B cell (primary cell): ENCODE results near the gene KLK15. TPM values are rescaled to one million over a fixed set of nuclear protein-coding genes. Genes with fewer than 3 reads are reported as not detected.
A peak's percentile ranks its signal among the peaks of the same experiment; 100 is the strongest.
"Not testable (repeated sequence)": the region's sequence is repeated elsewhere in the genome, so short reads cannot be mapped to it uniquely, and the experiment has no call there.

Experiments used
- ATAC-seq: fragments of 200-7000 bp; cut with Tn5 transposase; one replicate; pipeline ENCODE4 v1.10.0; 2021; ENCODE audit warnings: low read depth, mild to moderate bottlenecking, moderate number of reproducible peaks, moderate library complexity
- CTCF ChIA-PET: fragments of 350-600 bp; sonication (Branson Sonifier 250); formaldehyde crosslinking; loops from one replicate; lab custom pipeline; 2021; ENCODE audit warnings: antibody characterized with exemption, inconsistent platforms; lab: Charles Lee
- POLR2A ChIA-PET: fragments of 350-600 bp; sonication (Branson Sonifier 250); formaldehyde crosslinking; loops from one replicate; lab custom pipeline; 2021; ENCODE audit warnings: antibody characterized with exemption; lab: Charles Lee
- DNase-seq: peaks from one replicate; pipeline ENCODE4 v3.0.0; 2013
- H2AFZ ChIP-seq: 2 replicates; pipeline ENCODE4 v1.6.1; 2012; ENCODE audit warnings: mild to moderate bottlenecking, low read depth, low read length; ENCODE audit not compliant: insufficient read depth, poor library complexity, severe bottlenecking
- H3K27ac ChIP-seq, 2 donors: 1 replicate in 1 of 2; 2 replicates in 1 of 2; pipeline ENCODE4 v1.5.1; 2012 to 2013; ENCODE audit warnings: low read length in 2 of 2, mild to moderate bottlenecking in 2 of 2, moderate library complexity in 1 of 2
- H3K27me3 ChIP-seq, 4 experiments: fragments of 200-600 bp in 1 of 4; sonication (generic) in 1 of 4; replicated peaks in 1 of 4; 1 replicate in 2 of 4; 2 replicates in 2 of 4; pipeline versions ENCODE4 v1.6.1 to v1.7.0; 2013 to 2016; ENCODE audit warnings: low read length in 3 of 4, mild to moderate bottlenecking in 2 of 4, mixed read lengths in 1 of 4, moderate library complexity in 1 of 4; ENCODE audit not compliant: insufficient read depth in 4 of 4, control insufficient read depth in 3 of 4; ENCODE audit errors: control extremely low read depth in 1 of 4
- H3K36me3 ChIP-seq, 2 experiments: replicated peaks in 1 of 2; 1 replicate in 1 of 2; 2 replicates in 1 of 2; pipeline versions ENCODE4 v1.6.1 to v1.7.1; 2013; ENCODE audit warnings: low read length in 1 of 2; ENCODE audit not compliant: insufficient read depth in 2 of 2, control insufficient read depth in 1 of 2; ENCODE audit errors: control extremely low read depth in 1 of 2, extremely low read depth in 1 of 2
- H3K4me1 ChIP-seq, 2 donors: fragments of 200-600 bp in 1 of 2; sonication (generic) in 1 of 2; 1 replicate in 1 of 2; 2 replicates in 1 of 2; pipeline versions ENCODE4 v1.5.1 to v1.6.1; 2013 to 2017; ENCODE audit warnings: low read length in 2 of 2; ENCODE audit not compliant: control insufficient read depth in 2 of 2, insufficient read depth in 2 of 2
- H3K4me2 ChIP-seq: replicated peaks from 2 replicates; pipeline ENCODE3; 2012; ENCODE audit warnings: mild to moderate bottlenecking, low read depth, low read length; ENCODE audit not compliant: poor library complexity, severe bottlenecking
- H3K4me3 ChIP-seq, 5 experiments: fragments of 200-600 bp in 1 of 5; sonication (generic) in 1 of 5; 1 replicate in 3 of 5; 2 replicates in 2 of 5; pipeline versions ENCODE4 v1.5.1 to v1.7.0; 2011 to 2016; ENCODE audit warnings: low read length in 4 of 5, mild to moderate bottlenecking in 4 of 5, low read depth in 2 of 5, control low read depth in 1 of 5, moderate library complexity in 1 of 5; ENCODE audit not compliant: insufficient read depth in 1 of 5; ENCODE audit errors: control extremely low read depth in 1 of 5, extremely low read depth in 1 of 5
- H3K79me2 ChIP-seq: fragments of 200-600 bp; sonication (generic); one replicate; pipeline ENCODE4 v1.6.0; 2016; ENCODE audit warnings: low read length; ENCODE audit not compliant: control insufficient read depth, insufficient read depth
- H3K9ac ChIP-seq: fragments of 200-600 bp; sonication (generic); 2 replicates; pipeline ENCODE4 v1.6.1; 2017; ENCODE audit warnings: mild to moderate bottlenecking, low read length, moderate library complexity
- H3K9me3 ChIP-seq, 3 donors: one replicate each; pipeline versions ENCODE4 v1.6.1 to v1.7.1; 2013; ENCODE audit warnings: low read length in 2 of 3; ENCODE audit not compliant: control insufficient read depth in 2 of 3, insufficient read depth in 1 of 3; ENCODE audit errors: control extremely low read depth in 1 of 3
- H4K20me1 ChIP-seq: 2 replicates; pipeline ENCODE4 v1.6.0; 2012; ENCODE audit warnings: mild to moderate bottlenecking, low read length; ENCODE audit not compliant: insufficient read depth, control insufficient read depth, poor library complexity, severe bottlenecking
- H3K27ac Mint-ChIP-seq: one replicate; pipeline ENCODE4 v1.8.0; 2021; ENCODE audit warnings: mixed read lengths
- H3K27me3 Mint-ChIP-seq: one replicate; pipeline ENCODE4 v1.8.0; 2021; ENCODE audit warnings: mixed read lengths
- H3K4me1 Mint-ChIP-seq: one replicate; pipeline ENCODE4 v1.8.0; 2021; ENCODE audit warnings: mixed read lengths
- H3K4me3 Mint-ChIP-seq: one replicate; pipeline ENCODE4 v1.8.0; 2021; ENCODE audit warnings: mixed read lengths
- H3K9me3 Mint-ChIP-seq: one replicate; pipeline ENCODE4 v1.8.0; 2022; ENCODE audit warnings: mixed read lengths; ENCODE audit not compliant: insufficient read depth
- CTCF ChIP-seq: fragments of 200-600 bp; IDR thresholded peaks from one replicate; pipeline ENCODE4 v1.8.0; 2022; ENCODE audit warnings: antibody characterized with exemption, mild to moderate bottlenecking
- EZH2 ChIP-seq: IDR thresholded peaks from 2 replicates; pipeline ENCODE4 v1.6.1; 2012; ENCODE audit warnings: borderline replicate concordance, low read depth, mild to moderate bottlenecking, moderate library complexity, low read length; ENCODE audit not compliant: insufficient read depth, poor library complexity, severe bottlenecking
- WGBS: methylation state at CpG from one replicate; pipeline ENCODE4 v1.1.5; 2013; ENCODE audit warnings: missing lambda C conversion rate; ENCODE audit not compliant: insufficient coverage; 5-methylcytosine and 5-hydroxymethylcytosine counted together
- intact Hi-C: fragments of 100-400 bp; cut with micrococcal nuclease; formaldehyde crosslinking; loops from one replicate; pipeline ENCODE4 v1.10.0; 2022
- polyA plus RNA-seq: library from polyadenylated mRNA; depleted of rRNA; stranded (reverse); fragments of >200 nt; gene quantifications from 2 replicates; pipeline ENCODE4 v1.2.3, GENCODE V29; 2012
- total RNA-seq, 2 donors: library from RNA; stranded (reverse); fragments of 120-200 nt in 1 of 2; gene quantifications; 1 replicate in 1 of 2; 2 replicates in 1 of 2; pipeline versions ENCODE4 v1.2.3 to v1.2.4, GENCODE V29; 2013 to 2022

Gene KLK15
- total and polyA plus RNA-seq, 2 donors (not counting 1 experiment from before 2014, with no cell fraction given) = 0.07 TPM; not detected in 1

GRCh38 chr19:50784710-50785109 is 48.7 kb downstream of the KLK15 start:
- Histone ChIP-seq H3K4me2 (no peak overlapping the region), H3K4me1 (peaks cover 3 to 6% of the 10 kb centered on the region in 2 donors), H2AFZ (no peak overlapping the region), H4K20me1 (no peaks in the 10 kb centered on the region), H3K9ac (no peak overlapping the region), H3K79me2 (no peaks in the 10 kb centered on the region), H3K27me3 (peaks cover 0 to 25% (median 3%) of the 10 kb centered on the region in 4 experiments), H3K4me3 (no peak overlapping the region), H3K27ac (no peak overlapping the region), H3K36me3 (no peaks in the 10 kb centered on the region), H3K9me3 (peaks cover 0 to 5% (median 0%) of the 10 kb centered on the region in 3 donors)
- ChIA-PET CTCF (interaction anchor here (1.1 to 2.6 kb wide), 7 partner anchors 11 to 427 kb away, joined by 3 to 13 read pairs (median 5); no protein-coding TSS in a partner anchor), POLR2A (no interaction called here)
- Mint-ChIP-seq H3K4me3 (no peak overlapping the region), H3K27ac (no peak overlapping the region), H3K9me3 (no peaks in the 10 kb centered on the region), H3K27me3 (peaks cover 22% of the 10 kb centered on the region), H3K4me1 (peaks cover 3% of the 10 kb centered on the region)
- TF ChIP-seq CTCF (no peak), EZH2 (no peak)
- WGBS = 96% methylated on average over 3 of the region's 3 CpGs
- ATAC-seq = no peak
- intact Hi-C loops = loop anchor here (5.0 kb wide), 1 partner anchor 847 kb away; no protein-coding TSS in a partner anchor
- no peak for DNase-seq

- peak; percentile 61 for TF ChIP-seq CTCF
- not testable (repeated sequence) for H2AFZ ChIP-seq, H4K20me1 ChIP-seq, ATAC-seq, H3K4me3 Mint-ChIP-seq, H3K36me3 ChIP-seq, DNase-seq, H3K27ac ChIP-seq, H3K79me2 ChIP-seq, H3K27ac Mint-ChIP-seq, H3K9ac ChIP-seq, H3K9me3 ChIP-seq, H3K9me3 Mint-ChIP-seq, H3K4me1 Mint-ChIP-seq, H3K4me3 ChIP-seq, H3K4me1 ChIP-seq
- WGBS = no CpG with 5 or more reads among the region's 8 CpGs
- CTCF ChIA-PET = interaction anchor here (0.7 to 2.7 kb wide), 23 partner anchors 9 to 648 kb away, joined by 3 to 17 read pairs (median 4); no protein-coding TSS in a partner anchor
- Histone ChIP-seq H3K4me2 (peak overlapping the region; percentile 37), H3K27me3 (peaks cover 0 to 33% (median 11%) of the 10 kb centered on the region in 4 experiments)
- intact Hi-C loops = loop anchor here (1.0 to 5.0 kb wide), 4 partner anchors 115 to 846 kb away; no protein-coding TSS in a partner anchor
- POLR2A ChIA-PET = interaction anchor here (0.7 kb wide), 2 partner anchors 355 to 978 kb away, joined by 3 to 7 read pairs; no protein-coding TSS in a partner anchor
- H3K27me3 Mint-ChIP-seq = peaks cover 31% of the 10 kb centered on the region
Measured at GRCh38 chr19:50783848-50784152, 49.6 kb downstream of the KLK15 start.
